ENCODE data around the gene SUPT20H. TPM values are rescaled to one million over a fixed set of nuclear protein-coding genes. Genes with fewer than 3 reads are reported as not detected.
A peak's percentile ranks its signal among the peaks of the same experiment; 100 is the strongest.

The SUPT20H gene
- total and polyA plus RNA-seq, 2 of the 13 experiments (the other 11 are each of a cell fraction or from before 2014, with no cell fraction given), result 35.0 to 63.6 TPM

DNA sequence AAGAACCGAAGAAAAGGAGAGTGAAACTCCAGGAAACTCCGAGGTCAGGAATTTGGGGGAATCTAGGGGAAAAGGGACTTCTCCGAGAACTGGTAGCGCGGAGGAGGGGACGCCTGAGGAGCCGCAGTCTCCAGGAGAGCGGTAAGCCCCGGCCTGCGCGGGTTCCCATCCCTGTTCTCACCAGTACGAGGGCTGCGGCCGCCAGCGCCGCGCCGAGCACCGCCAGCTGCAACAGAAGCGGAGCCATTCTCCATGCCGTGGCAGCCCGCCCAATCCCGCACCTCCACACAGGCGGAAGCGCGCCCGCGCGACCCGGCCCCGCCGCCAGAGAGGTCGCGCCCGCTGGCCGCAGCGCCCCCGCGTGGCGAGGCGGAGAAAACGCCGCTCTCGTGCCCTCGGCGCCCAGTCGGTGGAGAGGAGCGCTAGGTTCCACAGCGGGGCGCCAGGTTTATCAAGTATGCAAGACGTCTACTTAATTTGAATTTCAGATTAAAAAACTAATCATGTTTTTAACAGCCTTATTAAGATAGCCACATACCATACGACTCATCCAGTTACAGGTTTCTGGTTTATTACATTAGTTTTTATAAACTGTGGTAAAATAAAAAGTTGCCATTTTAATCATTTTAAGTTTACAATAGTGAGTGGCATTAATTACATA is 60.3 kb downstream of the SUPT20H start, which contains the start of gene ALG5 (continued):
- TF ChIP-seq ZNF318 (CRISPR knock-in tag; IDR thresholded peaks at IDR 0.05) (no peak), ZNF503 (CRISPR knock-in tag; IDR thresholded peaks at IDR 0.05) (0 out of 2 replicates have a peak, but pooled peaks have one; percentile 18), GPN1 (CRISPR knock-in tag; IDR thresholded peaks at IDR 0.05; ENCODE audit: borderline replicate concordance) (no peak; the same call in 1 of the 2 replicates), ZNF691 (CRISPR knock-in tag; IDR thresholded peaks at IDR 0.05; ENCODE audit: borderline replicate concordance, low read depth) (0 out of 2 replicates have a peak, but pooled peaks have one; percentile 75), FIP1L1 (IDR thresholded peaks at IDR 0.05; ENCODE audit: borderline replicate concordance, insufficient read depth, low read depth, low read length) (0 out of 2 replicates have a peak, but pooled peaks have one; percentile 25), ZBTB7B (CRISPR knock-in tag; IDR thresholded peaks at IDR 0.05) (no peak), TCF7L2 (IDR thresholded peaks at IDR 0.05; ENCODE audit: low read depth, low read length) (no peak), FOXK2 (IDR thresholded peaks at IDR 0.05) (no peak), ZFP36 (IDR thresholded peaks at IDR 0.05; ENCODE audit: borderline replicate concordance, low read depth, low read length, partially characterized antibody) (no peak), HNRNPK (IDR thresholded peaks at IDR 0.05; ENCODE audit: low read depth, low read length, poor library complexity, severe bottlenecking) (peak; percentile 71), TBP (CRISPR knock-in tag; IDR thresholded peaks at IDR 0.05) (no peak), KDM5A (IDR thresholded peaks at IDR 0.05; ENCODE audit: borderline replicate concordance, low read length) (peak; percentile 86), HCFC1 (IDR thresholded peaks at IDR 0.05; ENCODE audit: low read depth, low read length) (peak; percentile 50)
- TF ChIP-seq, protein P1, sequence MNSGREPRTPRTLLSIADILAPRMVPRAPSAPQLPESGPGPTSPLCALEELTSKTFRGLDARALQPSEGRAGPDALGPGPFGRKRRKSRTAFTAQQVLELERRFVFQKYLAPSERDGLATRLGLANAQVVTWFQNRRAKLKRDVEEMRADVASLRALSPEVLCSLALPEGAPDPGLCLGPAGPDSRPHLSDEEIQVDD (CRISPR knock-in tag; IDR thresholded peaks at IDR 0.05; ENCODE audit: borderline replicate concordance), result peak; percentile 52; the same call in 1 of the 2 replicates
- TF ChIP-seq, protein P2, sequence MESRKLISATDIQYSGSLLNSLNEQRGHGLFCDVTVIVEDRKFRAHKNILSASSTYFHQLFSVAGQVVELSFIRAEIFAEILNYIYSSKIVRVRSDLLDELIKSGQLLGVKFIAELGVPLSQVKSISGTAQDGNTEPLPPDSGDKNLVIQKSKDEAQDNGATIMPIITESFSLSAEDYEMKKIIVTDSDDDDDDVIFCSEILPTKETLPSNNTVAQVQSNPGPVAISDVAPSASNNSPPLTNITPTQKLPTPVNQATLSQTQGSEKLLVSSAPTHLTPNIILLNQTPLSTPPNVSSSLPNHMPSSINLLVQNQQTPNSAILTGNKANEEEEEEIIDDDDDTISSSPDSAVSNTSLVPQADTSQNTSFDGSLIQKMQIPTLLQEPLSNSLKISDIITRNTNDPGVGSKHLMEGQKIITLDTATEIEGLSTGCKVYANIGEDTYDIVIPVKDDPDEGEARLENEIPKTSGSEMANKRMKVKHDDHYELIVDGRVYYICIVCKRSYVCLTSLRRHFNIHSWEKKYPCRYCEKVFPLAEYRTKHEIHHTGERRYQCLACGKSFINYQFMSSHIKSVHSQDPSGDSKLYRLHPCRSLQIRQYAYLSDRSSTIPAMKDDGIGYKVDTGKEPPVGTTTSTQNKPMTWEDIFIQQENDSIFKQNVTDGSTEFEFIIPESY (CRISPR knock-in tag; IDR thresholded peaks at IDR 0.05), result no peak
